ENCODE measurements around the gene LANCL3.
"Not testable (repeated sequence)": the region's sequence is repeated elsewhere in the genome, so short reads cannot be mapped to it uniquely, and the experiment has no call there.

The LANCL3 gene

DNA sequence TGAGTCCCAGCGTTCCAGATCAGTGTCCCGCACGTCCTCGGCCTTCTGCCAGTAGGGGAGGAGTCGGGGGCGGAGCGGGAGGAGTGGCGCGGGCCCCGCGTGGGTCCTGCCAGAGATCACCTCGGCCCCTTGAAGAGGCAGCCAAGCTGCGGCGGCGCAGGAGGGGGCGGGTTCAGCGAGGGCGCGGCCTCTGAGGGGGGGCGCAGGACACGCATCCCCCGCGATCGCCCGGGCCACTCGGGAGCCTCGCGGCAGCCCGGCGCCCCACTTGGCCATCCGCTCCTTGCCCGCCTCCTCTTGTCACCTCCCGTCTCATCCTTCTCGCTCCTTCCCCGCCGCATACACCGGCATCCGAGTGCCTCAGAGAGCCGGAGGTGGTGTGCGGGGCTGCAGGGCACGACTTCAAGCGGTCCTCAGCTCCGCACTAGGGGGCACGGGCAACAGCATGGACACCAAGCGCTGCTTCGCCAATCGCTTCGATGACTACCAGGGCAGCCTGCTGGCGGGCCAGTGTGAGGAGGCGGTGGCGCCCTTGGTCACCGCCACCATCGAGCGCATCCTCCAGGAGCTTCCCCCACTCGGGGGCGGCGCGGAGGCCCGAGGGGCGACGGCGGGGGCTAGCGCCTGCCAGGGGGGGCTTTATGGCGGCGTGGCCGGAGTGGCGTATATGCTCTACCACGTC, at the start of gene LANCL3:
Gene LANCL3, plus strand, starts transcription at position 236 of the 682 bp plus-strand sequence. Its CDS starts 210 bp downstream, at position 446.
- peak within 1 kb of the TSS; percentile 14; the same call in 1 of the 2 replicates for H3K4me3 ChIP-seq (ENCODE audit: control insufficient read depth, low read depth, low read length)

DNA sequence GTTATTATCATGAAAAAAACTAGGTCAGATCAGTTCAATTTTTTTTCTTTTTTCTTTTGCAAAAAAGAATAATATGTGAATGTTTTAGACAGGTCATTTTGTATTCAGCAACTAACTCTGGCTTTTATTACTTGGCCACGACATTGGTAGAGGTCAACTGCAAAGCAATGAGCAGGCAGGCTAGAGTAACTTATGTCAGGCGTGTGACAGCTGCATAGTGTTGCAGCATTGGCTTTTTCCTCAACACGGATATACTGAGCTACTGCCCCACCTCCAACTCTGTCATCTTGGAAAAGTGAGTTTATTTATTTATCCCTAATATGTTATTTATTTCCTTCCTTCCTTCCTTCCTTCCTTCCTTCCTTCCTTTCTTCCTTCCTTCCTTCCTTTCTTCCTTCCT, 47.8 kb upstream of the LANCL3 start:
- H3K4me3 ChIP-seq (ENCODE audit: control insufficient read depth, low read depth, low read length); DNase-seq (ENCODE audit: low read depth): not testable (repeated sequence)

More for the DNA sequence above, at the start of gene LANCL3:
- not testable (repeated sequence) for DNase-seq (ENCODE audit: low read depth)

DNA sequence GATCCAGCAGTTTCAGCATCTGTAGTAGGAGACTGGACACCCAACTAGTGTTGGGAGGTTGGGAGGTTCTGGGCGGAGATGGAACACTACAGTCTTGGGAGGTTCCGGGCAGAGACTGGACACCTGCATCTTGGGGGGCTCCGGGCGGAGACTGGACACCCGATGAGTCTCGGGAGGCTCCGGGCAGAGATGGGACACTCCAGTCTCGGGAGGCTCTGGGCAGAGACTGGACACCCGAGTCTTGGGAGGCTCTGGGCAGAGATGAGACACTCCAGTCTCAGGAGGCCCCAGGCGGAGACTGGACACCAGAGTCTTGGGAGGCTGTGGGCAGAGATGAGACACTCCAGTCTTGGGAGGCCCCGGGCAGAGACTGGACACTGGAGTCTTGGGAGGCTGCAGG, 29.5 kb upstream of the LANCL3 start:
- no peak for DNase-seq (ENCODE audit: low read depth)
- TF ChIP-seq, protein P1, sequence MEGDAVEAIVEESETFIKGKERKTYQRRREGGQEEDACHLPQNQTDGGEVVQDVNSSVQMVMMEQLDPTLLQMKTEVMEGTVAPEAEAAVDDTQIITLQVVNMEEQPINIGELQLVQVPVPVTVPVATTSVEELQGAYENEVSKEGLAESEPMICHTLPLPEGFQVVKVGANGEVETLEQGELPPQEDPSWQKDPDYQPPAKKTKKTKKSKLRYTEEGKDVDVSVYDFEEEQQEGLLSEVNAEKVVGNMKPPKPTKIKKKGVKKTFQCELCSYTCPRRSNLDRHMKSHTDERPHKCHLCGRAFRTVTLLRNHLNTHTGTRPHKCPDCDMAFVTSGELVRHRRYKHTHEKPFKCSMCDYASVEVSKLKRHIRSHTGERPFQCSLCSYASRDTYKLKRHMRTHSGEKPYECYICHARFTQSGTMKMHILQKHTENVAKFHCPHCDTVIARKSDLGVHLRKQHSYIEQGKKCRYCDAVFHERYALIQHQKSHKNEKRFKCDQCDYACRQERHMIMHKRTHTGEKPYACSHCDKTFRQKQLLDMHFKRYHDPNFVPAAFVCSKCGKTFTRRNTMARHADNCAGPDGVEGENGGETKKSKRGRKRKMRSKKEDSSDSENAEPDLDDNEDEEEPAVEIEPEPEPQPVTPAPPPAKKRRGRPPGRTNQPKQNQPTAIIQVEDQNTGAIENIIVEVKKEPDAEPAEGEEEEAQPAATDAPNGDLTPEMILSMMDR (IDR thresholded peaks at IDR 0.05; ENCODE audit: control insufficient read depth, insufficient read depth, low read depth, low read length, missing control alignments), result no peak
- no peak overlapping the region for H3K4me3 ChIP-seq (ENCODE audit: control insufficient read depth, low read depth, low read length)

DNA sequence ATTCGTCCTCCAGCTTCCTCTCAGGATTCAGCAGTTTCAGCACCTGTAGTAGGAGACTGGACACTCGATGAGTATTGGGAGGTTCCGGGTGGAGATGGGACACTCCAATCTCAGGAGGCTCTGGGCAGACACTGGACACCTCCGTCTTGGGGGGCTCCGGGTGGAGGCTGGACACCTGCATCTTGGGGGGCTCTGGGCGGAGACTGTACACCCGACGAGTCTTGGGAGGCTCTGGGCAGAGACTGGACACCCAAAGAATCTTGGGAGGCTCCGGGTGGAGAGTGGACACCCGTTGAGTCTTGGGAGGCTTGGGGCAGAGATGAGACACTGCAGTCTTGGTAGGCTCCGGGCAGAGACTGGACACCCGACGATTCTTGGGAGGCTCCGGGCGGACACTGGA, 28.7 kb upstream of the LANCL3 start:
- H3K4me3 ChIP-seq (ENCODE audit: control insufficient read depth, low read depth, low read length), result no peak overlapping the region
- DNase-seq (ENCODE audit: low read depth), result no peak
- TF ChIP-seq, protein P1 (IDR thresholded peaks at IDR 0.05; ENCODE audit: control insufficient read depth, insufficient read depth, low read depth, low read length, missing control alignments), result no peak

DNA sequence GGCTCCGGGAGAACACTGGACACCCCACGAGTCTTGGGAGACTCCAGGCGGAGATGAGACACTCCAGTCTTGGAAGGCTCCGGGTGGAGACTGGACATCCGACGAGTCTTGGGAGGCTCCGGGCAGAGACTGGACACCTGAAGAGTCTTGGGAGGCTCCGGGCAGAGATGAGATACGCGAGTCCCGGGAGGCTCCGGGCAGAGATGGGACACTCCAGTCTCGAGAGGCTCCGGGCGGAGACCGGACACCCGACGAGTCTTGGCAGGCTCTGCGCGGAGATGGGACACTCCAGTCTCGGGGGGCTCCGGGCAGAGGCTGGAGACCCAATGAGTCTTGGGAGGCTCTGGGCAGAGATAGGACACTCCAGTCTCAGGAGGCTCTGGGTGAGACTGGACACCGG, 28.1 kb upstream of the LANCL3 start:
- no peak overlapping the region for H3K4me3 ChIP-seq (ENCODE audit: control insufficient read depth, low read depth, low read length)
- TF ChIP-seq, protein P1 (IDR thresholded peaks at IDR 0.05; ENCODE audit: control insufficient read depth, insufficient read depth, low read depth, low read length, missing control alignments), result no peak
- no peak for DNase-seq (ENCODE audit: low read depth)

DNA sequence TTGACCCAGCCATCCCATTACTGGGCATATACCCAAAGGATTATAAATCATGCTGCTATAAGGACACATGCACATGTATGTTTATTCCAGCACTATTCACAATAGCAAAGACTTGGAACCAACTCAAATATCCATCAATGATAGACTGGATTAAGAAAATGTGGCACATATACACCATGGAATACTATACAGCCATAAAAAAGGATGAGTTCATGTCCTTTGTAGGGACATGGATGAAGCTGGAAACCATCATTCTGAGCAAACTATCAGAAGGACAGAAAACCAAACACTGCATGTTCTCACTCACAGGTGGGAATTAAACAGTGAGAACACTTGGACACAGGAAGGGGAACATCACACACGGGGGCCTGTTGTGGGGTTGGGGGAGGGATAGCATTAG, 26.9 kb upstream of the LANCL3 start:
- not testable (repeated sequence) for DNase-seq (ENCODE audit: low read depth); H3K4me3 ChIP-seq (ENCODE audit: control insufficient read depth, low read depth, low read length)

DNA sequence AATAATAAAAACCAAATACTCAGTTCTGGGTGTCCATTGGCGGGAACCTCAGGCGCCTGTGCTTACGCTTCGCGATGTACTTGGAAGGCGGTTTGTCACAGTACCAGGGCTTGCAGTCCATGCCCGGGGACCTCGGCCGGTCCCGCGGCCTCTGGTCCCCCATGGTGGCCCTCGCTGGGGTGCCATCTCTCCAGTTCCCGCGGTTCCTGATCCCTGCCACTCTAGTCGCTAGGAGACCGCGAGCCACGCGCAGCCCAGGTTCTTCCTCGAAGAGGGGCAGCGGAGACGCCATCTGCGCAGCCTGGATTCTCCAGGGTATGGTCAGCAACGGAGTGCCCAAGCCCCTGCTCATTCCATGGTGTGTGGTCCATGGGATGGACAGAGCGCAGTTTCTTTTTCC, 26.4 kb upstream of the LANCL3 start:
- H3K4me3 ChIP-seq (ENCODE audit: control insufficient read depth, low read depth, low read length), result no peak overlapping the region
- TF ChIP-seq, protein P1 (IDR thresholded peaks at IDR 0.05; ENCODE audit: control insufficient read depth, insufficient read depth, low read depth, low read length, missing control alignments), result no peak
- DNase-seq (ENCODE audit: low read depth), result no peak

DNA sequence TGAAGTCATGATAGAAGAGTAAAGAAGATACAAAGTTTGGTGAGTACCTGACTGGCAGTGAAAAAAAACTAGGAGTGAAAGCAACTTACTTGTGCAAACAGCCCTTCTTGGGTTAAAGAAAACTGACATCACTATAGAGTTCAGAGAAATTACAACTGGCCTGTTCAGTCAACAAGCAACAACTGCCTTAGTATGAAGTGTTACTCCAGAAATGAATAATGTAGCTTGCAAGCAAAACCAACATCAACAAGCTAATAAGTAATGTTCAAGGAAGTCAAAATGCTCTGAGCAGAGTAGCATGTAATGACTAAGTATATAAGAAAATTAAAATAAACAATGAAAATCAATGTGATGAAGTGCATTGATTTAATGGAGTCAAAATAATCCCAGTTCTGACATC, 21.8 kb upstream of the LANCL3 start:
- not testable (repeated sequence) for DNase-seq (ENCODE audit: low read depth); H3K4me3 ChIP-seq (ENCODE audit: control insufficient read depth, low read depth, low read length)

DNA sequence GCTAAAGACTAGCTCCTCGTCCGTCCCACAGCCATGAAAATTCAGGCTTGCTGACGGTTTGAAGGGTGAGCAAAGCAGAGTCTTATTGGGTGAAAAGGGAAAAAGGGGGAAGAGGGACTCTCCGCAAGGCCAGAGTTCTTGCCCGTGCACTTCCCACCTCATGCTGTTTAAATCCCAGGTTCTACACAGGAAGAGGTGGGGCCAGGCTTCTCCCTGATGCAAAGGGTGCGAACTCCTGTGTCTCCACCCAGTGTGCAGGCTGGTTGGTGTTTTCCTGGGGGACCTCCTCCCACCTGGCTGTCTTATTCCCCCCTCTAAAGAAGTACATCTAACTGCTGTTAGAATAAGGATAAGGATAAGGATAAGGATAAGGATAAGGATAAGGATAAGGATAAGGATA, 18.0 kb upstream of the LANCL3 start:
- TF ChIP-seq, protein P1 (IDR thresholded peaks at IDR 0.05; ENCODE audit: control insufficient read depth, insufficient read depth, low read depth, low read length, missing control alignments), result no peak
- no peak for DNase-seq (ENCODE audit: low read depth)
- no peak overlapping the region for H3K4me3 ChIP-seq (ENCODE audit: control insufficient read depth, low read depth, low read length)

DNA sequence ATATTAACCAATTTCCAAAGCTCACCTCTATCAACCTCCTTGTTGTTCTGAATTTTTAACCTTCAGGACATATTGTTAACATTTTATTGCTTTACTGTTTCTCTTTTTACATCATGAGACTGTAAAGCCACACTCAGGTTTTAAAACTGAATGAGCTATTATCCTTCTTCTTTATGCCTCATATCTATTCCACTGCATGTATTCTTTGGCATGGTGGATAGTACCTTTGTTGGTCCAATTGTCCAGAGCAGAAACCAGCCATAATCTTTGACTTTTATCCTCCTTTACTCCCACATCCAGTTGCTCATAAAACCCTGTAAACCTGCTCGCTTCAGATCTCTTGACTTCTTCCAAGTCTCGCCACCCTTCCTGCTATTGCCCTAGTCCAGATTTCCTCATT, 6.2 kb upstream of the LANCL3 start:
- not testable (repeated sequence) for H3K4me3 ChIP-seq (ENCODE audit: control insufficient read depth, low read depth, low read length); DNase-seq (ENCODE audit: low read depth)

DNA sequence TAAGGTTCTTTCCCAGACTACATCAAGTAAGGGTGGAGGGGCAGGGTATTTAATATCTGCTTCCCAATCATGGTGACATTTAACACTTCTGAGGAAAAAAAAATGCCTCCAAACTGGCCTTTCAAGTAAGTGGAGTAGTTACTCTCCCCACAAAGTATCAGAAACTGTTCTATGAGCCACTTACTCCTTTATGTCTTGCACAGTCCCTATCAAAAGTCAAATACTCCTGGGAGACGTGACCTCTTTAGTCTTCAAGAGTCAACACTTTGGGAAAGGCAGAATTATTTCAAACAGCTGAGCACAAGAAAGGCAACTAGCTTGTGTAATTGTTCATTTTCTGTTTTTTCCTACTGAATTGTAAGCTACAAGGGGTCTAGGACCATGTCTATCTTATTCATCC, 1.1 kb upstream of the LANCL3 start:
- H3K4me3 ChIP-seq (ENCODE audit: control insufficient read depth, low read depth, low read length); DNase-seq (ENCODE audit: low read depth): not testable (repeated sequence)

All from AG09309 (cell line).